ENCODE results near the gene IFNL1.
"Not testable (repeated sequence)": the region's sequence is repeated elsewhere in the genome, so short reads cannot be mapped to it uniquely, and the experiment has no call there.

The IFNL1 gene

GRCh38 chr19:39265321-39265916 lies 30.8 kb upstream of the IFNL1 start:
- no peak for TF ChIP-seq CTCF (IDR thresholded peaks at IDR 0.05)

GRCh38 chr19:39268085-39268484 lies 28.1 kb upstream of the IFNL1 start, which contains the start of gene IFNL2:
Gene IFNL2, plus strand, starts transcription at chr19:39268396. Its CDS starts 173 bp downstream, at chr19:39268569.
- TF ChIP-seq CTCF (IDR thresholded peaks at IDR 0.05), result not testable (repeated sequence)

GRCh38 chr19:39270036-39270871 lies 26.0 kb upstream of the IFNL1 start:
- no peak for TF ChIP-seq CTCF (IDR thresholded peaks at IDR 0.05)

- TF ChIP-seq CTCF (IDR thresholded peaks at IDR 0.05), result no peak
Observed at GRCh38 chr19:39275578-39275977, 20.6 kb upstream of the IFNL1 start.

GRCh38 chr19:39276740-39277139 lies 19.5 kb upstream of the IFNL1 start:
- TF ChIP-seq CTCF (IDR thresholded peaks at IDR 0.05), result no peak

GRCh38 chr19:39277598-39277997 lies 18.6 kb upstream of the IFNL1 start:
- no peak for TF ChIP-seq CTCF (IDR thresholded peaks at IDR 0.05)

GRCh38 chr19:39282021-39282420 lies 14.2 kb upstream of the IFNL1 start:
- TF ChIP-seq CTCF (IDR thresholded peaks at IDR 0.05), result no peak

Data from LNCAP (cell line).